ENCODE data around the gene DNAH7.

DNA sequence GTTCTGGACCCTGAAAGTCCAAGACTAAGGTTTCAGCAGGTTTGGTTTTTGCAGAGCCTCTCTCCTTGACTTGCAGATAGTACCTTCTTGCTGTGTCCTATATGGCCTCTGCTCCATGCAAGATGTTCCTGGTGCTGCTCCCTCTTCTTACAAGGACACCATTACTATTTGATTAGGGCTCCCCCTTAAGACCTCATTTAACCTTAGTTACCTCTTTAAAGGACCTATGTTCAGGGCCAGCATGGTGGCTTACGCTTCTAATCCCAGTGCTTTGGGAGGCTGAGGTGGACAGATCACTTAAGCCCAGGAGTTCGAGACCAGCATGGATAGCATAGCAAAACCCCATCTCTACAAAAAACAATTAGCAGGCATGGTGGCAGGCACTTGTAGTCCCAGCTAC lies 232.6 kb downstream of the DNAH7 start:
- TF ChIP-seq, protein P1, sequence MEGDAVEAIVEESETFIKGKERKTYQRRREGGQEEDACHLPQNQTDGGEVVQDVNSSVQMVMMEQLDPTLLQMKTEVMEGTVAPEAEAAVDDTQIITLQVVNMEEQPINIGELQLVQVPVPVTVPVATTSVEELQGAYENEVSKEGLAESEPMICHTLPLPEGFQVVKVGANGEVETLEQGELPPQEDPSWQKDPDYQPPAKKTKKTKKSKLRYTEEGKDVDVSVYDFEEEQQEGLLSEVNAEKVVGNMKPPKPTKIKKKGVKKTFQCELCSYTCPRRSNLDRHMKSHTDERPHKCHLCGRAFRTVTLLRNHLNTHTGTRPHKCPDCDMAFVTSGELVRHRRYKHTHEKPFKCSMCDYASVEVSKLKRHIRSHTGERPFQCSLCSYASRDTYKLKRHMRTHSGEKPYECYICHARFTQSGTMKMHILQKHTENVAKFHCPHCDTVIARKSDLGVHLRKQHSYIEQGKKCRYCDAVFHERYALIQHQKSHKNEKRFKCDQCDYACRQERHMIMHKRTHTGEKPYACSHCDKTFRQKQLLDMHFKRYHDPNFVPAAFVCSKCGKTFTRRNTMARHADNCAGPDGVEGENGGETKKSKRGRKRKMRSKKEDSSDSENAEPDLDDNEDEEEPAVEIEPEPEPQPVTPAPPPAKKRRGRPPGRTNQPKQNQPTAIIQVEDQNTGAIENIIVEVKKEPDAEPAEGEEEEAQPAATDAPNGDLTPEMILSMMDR (IDR thresholded peaks at IDR 0.05) = no peak
- TF ChIP-seq POLR2A (IDR thresholded peaks at IDR 0.05) = no peak

Data from ovary (tissue), 3 donors.